ENCODE results near the gene CD81. TPM values are rescaled to one million over a fixed set of nuclear protein-coding genes. Genes with fewer than 3 reads are reported as not detected.

The CD81 gene
- total RNA-seq, 1 donor from 2014 or later: 350 TPM

DNA sequence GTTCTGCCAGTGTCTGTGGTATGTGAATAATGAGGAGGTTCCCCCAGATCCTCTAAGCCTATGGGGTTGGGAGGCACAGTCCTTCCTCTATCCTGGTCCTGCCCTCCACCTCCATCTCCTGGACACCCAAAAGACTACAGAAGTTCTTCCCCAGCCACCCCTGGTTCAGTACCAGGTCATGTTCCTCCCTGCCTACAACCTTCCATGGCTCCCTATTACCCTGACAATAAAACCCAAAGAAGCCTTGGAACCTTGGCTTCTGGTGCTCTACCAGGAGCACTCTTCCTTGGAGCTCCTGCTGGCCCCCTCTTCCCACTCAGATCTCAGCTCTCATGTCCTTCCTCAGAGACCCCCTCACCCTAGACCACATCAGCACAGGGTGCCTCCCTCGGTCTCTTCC is 54.3 kb downstream of the CD81 start:
- Mint-ChIP-seq H3K9me3 (no peaks in the 10 kb centered on the region), H3K4me1 (ENCODE audit: unreplicated experiment) (no peaks in the 10 kb centered on the region), H3K27ac (no peak overlapping the region), H3K4me3 (no peak overlapping the region), H3K27me3 (peaks cover 6% of the 10 kb centered on the region), H3K36me3 (no peaks in the 10 kb centered on the region)
- DNase-seq (ENCODE audit: extremely low spot score, unreplicated experiment): no peak
- TF ChIP-seq, protein P1, sequence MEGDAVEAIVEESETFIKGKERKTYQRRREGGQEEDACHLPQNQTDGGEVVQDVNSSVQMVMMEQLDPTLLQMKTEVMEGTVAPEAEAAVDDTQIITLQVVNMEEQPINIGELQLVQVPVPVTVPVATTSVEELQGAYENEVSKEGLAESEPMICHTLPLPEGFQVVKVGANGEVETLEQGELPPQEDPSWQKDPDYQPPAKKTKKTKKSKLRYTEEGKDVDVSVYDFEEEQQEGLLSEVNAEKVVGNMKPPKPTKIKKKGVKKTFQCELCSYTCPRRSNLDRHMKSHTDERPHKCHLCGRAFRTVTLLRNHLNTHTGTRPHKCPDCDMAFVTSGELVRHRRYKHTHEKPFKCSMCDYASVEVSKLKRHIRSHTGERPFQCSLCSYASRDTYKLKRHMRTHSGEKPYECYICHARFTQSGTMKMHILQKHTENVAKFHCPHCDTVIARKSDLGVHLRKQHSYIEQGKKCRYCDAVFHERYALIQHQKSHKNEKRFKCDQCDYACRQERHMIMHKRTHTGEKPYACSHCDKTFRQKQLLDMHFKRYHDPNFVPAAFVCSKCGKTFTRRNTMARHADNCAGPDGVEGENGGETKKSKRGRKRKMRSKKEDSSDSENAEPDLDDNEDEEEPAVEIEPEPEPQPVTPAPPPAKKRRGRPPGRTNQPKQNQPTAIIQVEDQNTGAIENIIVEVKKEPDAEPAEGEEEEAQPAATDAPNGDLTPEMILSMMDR (conservative IDR thresholded peaks at IDR 0.05): no peak

DNA sequence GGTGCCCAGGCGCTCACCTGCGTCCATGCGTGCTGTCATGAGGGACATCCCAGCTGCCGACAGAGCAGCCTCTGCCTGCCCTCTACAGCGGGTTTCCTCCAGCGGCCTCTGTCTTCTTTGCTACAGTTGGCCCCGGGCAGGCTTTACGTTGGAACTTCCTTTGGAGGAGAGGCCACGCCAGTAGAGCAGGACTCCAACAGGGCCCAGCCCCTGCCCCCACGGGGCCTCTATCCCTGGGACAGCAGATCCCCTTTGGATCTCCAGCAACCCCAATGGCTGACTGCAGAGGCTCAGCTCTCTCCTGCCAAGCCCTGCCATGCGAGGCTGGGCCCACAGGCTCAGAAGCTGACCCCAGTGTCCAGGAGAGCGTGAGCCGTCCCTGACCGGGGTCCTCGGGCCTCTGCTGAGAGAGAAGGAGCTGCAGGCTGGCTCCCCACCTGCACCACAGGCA is 55.1 kb downstream of the CD81 start:
- Mint-ChIP-seq H3K9me3 (no peaks in the 10 kb centered on the region), H3K27me3 (peaks cover 8% of the 10 kb centered on the region), H3K4me1 (ENCODE audit: unreplicated experiment) (no peaks in the 10 kb centered on the region), H3K27ac (no peak overlapping the region), H3K4me3 (no peak overlapping the region), H3K36me3 (no peaks in the 10 kb centered on the region)
- DNase-seq (ENCODE audit: extremely low spot score, unreplicated experiment): no peak
- TF ChIP-seq, protein P1 (conservative IDR thresholded peaks at IDR 0.05): no peak

DNA sequence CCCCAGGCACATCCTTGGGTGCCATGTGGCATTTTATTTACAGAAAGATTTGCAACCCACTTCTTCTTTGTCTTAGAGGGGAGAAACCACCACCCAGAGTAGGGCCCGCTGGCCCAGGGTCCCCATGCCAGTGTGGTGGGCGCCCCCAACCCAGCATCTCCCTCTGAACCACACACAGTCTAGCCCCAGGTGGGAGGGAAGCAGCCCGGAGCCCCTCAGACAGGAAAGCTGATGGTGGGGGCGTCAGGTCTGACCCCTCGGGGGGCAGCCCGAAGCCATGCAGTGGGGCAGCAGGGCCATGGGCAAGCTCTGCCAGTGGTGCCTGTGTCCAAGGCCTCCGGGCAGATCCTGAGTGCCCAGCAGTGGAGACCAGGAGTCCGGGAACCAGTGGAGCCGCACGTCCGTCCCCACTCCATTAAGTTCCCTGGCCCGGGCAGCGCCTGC is 55.5 kb downstream of the CD81 start:
- Mint-ChIP-seq H3K36me3 (no peaks in the 10 kb centered on the region), H3K9me3 (no peaks in the 10 kb centered on the region), H3K27me3 (peaks cover 12% of the 10 kb centered on the region), H3K27ac (no peak overlapping the region), H3K4me3 (no peak overlapping the region), H3K4me1 (ENCODE audit: unreplicated experiment) (no peaks in the 10 kb centered on the region)
- no peak for DNase-seq (ENCODE audit: extremely low spot score, unreplicated experiment)
- TF ChIP-seq, protein P1 (conservative IDR thresholded peaks at IDR 0.05): no peak

DNA sequence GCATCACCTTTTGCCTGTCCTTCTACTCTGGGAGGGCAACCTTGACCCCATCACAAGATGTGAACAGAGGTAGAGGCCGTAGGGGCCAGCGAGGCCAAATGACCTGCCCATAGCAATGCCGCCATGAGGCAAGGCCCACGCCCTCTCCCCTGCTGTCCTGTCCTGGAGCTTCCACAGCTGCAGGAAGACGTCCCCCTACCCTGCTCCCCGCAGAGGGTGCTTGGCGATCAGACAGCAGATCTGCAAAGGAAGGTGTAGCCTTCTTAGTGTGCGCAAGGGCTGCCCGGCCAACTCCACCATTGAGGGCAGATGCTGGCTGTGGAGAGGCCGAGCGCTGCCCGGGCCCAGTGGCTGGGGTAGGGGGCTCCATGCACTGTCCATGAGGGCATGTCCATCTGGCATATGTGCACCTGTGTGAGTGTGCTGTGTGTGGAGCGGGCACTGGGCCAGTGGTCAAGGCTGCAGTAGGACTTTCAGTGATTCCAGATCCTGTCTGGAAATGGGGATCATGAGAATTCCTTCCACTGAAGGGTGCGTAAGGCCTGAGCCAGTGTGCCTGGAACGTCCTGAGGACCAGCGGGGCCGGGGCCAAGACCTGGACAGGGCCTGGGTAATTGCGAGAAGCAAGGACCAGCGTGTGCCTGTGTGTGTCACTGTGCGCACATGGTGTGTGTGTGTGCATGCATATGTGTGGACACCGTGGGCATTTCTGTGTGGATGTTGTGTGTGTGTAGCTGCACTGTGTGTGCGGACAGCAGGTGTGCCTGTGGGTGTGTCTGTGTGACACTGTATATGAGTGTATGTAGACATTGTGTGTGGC is 56.2 kb downstream of the CD81 start:
- no peaks in the 10 kb centered on the region for H3K4me1 Mint-ChIP-seq (ENCODE audit: unreplicated experiment)
- no peak overlapping the region for H3K4me3 Mint-ChIP-seq
- H3K9me3 Mint-ChIP-seq: no peaks in the 10 kb centered on the region
- H3K27ac Mint-ChIP-seq: no peak overlapping the region
- H3K27me3 Mint-ChIP-seq: peaks cover 19% of the 10 kb centered on the region
- H3K36me3 Mint-ChIP-seq: no peaks in the 10 kb centered on the region
- TF ChIP-seq, protein P1 (conservative IDR thresholded peaks at IDR 0.05): no peak
- DNase-seq (ENCODE audit: extremely low spot score, unreplicated experiment): no peak

DNA sequence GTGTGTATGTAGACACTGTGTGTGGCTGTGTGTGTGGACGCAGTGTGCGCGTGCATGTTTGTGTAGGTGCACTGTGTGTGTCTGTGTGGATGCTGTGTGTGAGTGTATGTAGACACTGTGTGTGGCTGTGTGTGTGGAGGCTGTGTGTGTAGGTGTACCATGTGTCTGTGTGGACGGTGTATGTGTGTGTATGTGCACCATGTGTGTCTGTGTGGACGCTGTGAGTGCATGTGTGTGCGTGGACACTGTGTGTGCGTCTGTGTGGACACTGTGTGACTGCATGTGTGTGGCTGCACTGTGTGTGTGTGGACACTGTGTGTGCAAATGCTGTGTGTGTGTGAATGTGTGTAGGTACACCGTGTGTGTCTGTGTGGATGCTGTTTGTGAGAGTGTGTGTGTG is 56.9 kb downstream of the CD81 start:
- H3K36me3 Mint-ChIP-seq: no peaks in the 10 kb centered on the region
- no peak overlapping the region for H3K27ac Mint-ChIP-seq
- H3K27me3 Mint-ChIP-seq: peaks cover 25% of the 10 kb centered on the region
- TF ChIP-seq, protein P1 (conservative IDR thresholded peaks at IDR 0.05): no peak
- H3K9me3 Mint-ChIP-seq: no peaks in the 10 kb centered on the region
- H3K4me3 Mint-ChIP-seq: no peak overlapping the region
- DNase-seq (ENCODE audit: extremely low spot score, unreplicated experiment): no peak
- no peaks in the 10 kb centered on the region for H3K4me1 Mint-ChIP-seq (ENCODE audit: unreplicated experiment)

All from type B pancreatic cell (in vitro differentiated cells).